ENCODE data around the gene CASKIN2. TPM values are rescaled to one million over a fixed set of nuclear protein-coding genes. Genes with fewer than 3 reads are reported as not detected.

Gene CASKIN2
- total RNA-seq, 4 donors from 2014 or later: 9.5 to 12.2 (median 10.4) TPM

DNA sequence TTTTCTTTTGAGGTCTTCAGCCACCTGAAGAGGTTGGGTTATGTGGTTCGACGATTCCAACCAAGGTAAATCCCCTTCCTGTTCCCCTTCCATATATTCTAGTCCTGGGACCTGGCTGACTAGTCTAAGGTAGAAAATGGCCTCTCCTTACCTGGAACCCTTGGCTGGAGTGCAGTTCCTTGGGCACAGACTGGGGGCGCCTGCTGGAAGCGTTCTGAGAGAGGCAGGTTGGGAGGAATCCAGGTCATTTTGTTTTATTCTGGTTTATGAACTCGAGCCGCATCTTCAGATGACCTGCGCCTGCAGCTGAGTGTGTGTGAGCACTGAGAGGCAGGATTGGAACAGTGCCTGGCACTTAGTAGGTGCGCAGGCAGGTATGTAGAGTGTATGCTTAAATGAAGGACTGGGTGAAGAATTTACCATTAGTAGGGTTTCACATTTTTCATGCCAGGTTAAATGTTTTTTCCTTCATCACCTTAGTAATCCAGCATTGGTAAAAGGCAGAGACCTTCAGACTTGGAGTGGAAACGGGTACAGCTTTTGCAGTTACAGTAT lies 3.7 kb upstream of the CASKIN2 start:
- WGBS, 2 donors: 84 to 92% methylated on average over 7 to 9 of the region's 9 CpGs
- H3K27ac ChIP-seq: no peak overlapping the region
- no peak for DNase-seq
- H3K4me1 ChIP-seq: peaks cover 16 to 50% (median 21%) of the 10 kb centered on the region in 3 donors
- no peak overlapping the region for H3K4me3 ChIP-seq
- H3K27me3 ChIP-seq: no peaks in the 10 kb centered on the region
- peaks cover 0 to 48% (median 0%) of the 10 kb centered on the region in 3 donors for H3K36me3 ChIP-seq
- no peaks in the 10 kb centered on the region for H3K9me3 ChIP-seq
- intact Hi-C loops (cut with DNase I): loop anchor here (5.0 kb wide), 2 partner anchors 68 to 92 kb away; partner anchors contain the start of gene MYO15B
- TF ChIP-seq POLR2A (IDR thresholded peaks at IDR 0.05): no peak
- TF ChIP-seq CTCF (IDR thresholded peaks at IDR 0.05): no peak

DNA sequence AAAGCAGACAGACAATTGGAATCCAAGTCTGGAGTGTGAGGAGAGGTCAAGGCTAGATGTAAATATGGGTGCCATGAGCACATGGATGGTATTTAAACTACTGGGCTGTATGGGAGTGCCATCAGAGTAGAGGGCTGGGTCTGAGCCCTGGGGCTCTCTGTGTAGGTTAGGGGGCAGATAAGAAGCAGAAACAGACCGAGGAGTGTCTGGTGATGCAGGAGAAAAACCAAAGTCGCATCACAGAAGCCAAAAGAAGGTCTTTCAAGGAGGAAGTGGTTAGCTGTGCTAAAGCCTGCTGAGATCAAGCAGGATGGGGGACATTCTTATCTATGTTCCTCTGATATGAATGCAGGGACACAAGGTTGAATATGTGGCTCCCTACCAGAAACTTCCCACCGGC lies 2.9 kb upstream of the CASKIN2 start:
- no peaks in the 10 kb centered on the region for H3K27me3 ChIP-seq
- peaks cover 25 to 55% (median 30%) of the 10 kb centered on the region in 3 donors for H3K4me1 ChIP-seq
- WGBS, 2 donors: 65 to 80% methylated on average over 3 of the region's 3 CpGs
- no peak for DNase-seq
- H3K36me3 ChIP-seq: peaks cover 0 to 47% (median 0%) of the 10 kb centered on the region in 3 donors
- no peaks in the 10 kb centered on the region for H3K9me3 ChIP-seq
- H3K4me3 ChIP-seq: peak overlapping the region in 1 of 4 donors; percentile 8
- intact Hi-C loops (cut with DNase I): loop anchor here (5.0 kb wide), 2 partner anchors 69 to 91 kb away; partner anchors contain the start of gene MYO15B
- TF ChIP-seq POLR2A (IDR thresholded peaks at IDR 0.05) (no peak), CTCF (IDR thresholded peaks at IDR 0.05) (no peak)
- H3K27ac ChIP-seq: peak overlapping the region in 1 of 4 donors; percentile 93

GRCh38 chr17:75517297-75517865 lies 2.0 kb upstream of the CASKIN2 start:
- Histone ChIP-seq H3K9me3 (no peaks in the 10 kb centered on the region), H3K27ac (peak overlapping the region; percentile 74 to 95 (median 86)), H3K36me3 (peaks cover 0 to 40% (median 0%) of the 10 kb centered on the region in 3 donors), H3K27me3 (no peaks in the 10 kb centered on the region), H3K4me3 (peak overlapping the region; percentile 73 to 98 (median 92)), H3K4me1 (peaks cover 31 to 63% (median 34%) of the 10 kb centered on the region in 3 donors)
- 20 to 27% methylated on average over 6 to 7 of the region's 10 CpGs for WGBS, 2 donors
- no peak for DNase-seq
- intact Hi-C loops (cut with DNase I): loop anchor here (5.0 kb wide), 2 partner anchors 70 to 90 kb away; partner anchors contain the start of gene MYO15B
- peak in 4 of 6 experiments; percentile 11 to 52 (median 30) for TF ChIP-seq CTCF (IDR thresholded peaks at IDR 0.05)
- no peak for TF ChIP-seq POLR2A (IDR thresholded peaks at IDR 0.05)

DNA sequence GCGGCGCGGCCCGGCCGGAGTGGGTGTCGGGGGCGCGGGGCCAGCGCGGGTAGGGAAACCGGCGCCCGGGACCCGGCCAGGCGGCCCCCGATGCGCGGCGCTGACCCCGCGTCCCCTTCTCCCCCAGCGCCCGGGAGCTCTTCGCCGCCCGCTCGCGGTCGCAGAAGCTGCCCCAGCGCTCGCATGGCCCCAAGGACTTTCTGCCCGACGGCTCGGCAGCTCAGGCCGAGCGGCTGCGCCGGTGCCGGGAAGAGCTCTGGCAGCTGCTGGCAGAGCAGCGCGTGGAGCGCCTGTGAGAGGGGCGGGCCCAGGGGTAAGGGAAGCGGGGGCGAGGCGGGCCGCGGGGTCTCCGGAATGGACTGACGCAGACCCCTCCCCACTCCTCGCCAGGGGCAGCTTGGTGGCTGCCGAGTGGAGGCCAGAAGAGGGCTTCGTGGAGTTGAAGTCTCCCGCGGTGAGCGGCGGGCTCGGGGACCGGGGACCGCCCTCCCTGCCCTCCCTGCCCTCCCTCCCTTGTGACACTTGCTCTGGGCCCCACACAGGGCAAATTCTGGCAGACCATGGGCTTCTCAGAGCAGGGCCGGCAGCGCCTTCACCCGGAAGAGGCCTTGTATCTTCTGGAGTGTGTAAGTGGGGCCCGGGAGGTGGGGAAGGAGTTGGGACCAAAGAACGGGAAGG lies 1.4 kb upstream of the CASKIN2 start:
- peak overlapping the region; percentile 74 to 95 (median 86) for H3K27ac ChIP-seq
- DNase-seq: no peak
- intact Hi-C loops (cut with DNase I): loop anchor here (5.0 kb wide), 2 partner anchors 71 to 89 kb away; partner anchors contain the start of gene MYO15B
- 0% methylated on average over 1 to 4 of the region's 65 CpGs for WGBS, 2 donors
- peaks cover 0 to 34% (median 0%) of the 10 kb centered on the region in 3 donors for H3K36me3 ChIP-seq
- no peaks in the 10 kb centered on the region for H3K9me3 ChIP-seq
- H3K4me1 ChIP-seq: peaks cover 37 to 70% (median 39%) of the 10 kb centered on the region in 3 donors
- H3K27me3 ChIP-seq: no peaks in the 10 kb centered on the region
- TF ChIP-seq POLR2A (IDR thresholded peaks at IDR 0.05): no peak
- peak overlapping the region; percentile 73 to 98 (median 92) for H3K4me3 ChIP-seq

GRCh38 chr17:75516255-75516618 lies 900 bp upstream of the CASKIN2 start, which contains the start of gene TSEN54:
Gene TSEN54, plus strand, starts transcription at chr17:75516528. Its CDS starts 33 bp downstream, at chr17:75516561.
- peak; percentile 54 for DNase-seq
- H3K4me3 ChIP-seq: peak within 1 kb of the TSS; percentile 73 to 98 (median 92)
- H3K4me1 ChIP-seq: peaks cover 39 to 75% (median 42%) of the 10 kb centered on the region in 3 donors
- H3K27ac ChIP-seq: peak within 1 kb of the TSS; percentile 90 to 95 (median 92)
- peaks cover 0 to 29% (median 0%) of the 10 kb centered on the region in 3 donors for H3K36me3 ChIP-seq
- no peaks in the 10 kb centered on the region for H3K9me3 ChIP-seq
- TF ChIP-seq CTCF (IDR thresholded peaks at IDR 0.05) (peak in 1 of 6 experiments; percentile 7), POLR2A (IDR thresholded peaks at IDR 0.05) (peak in 1 of 4 donors; percentile 25)
- 0% methylated on average over 1 of the region's 45 CpGs; no CpG with 5 or more reads in 1 of the 2 donors for WGBS, 2 donors
- intact Hi-C loops (cut with DNase I): loop anchor here (5.0 kb wide), 2 partner anchors 71 to 89 kb away; partner anchors contain the start of gene MYO15B
- H3K27me3 ChIP-seq: no peaks in the 10 kb centered on the region

Measured in esophagus squamous epithelium (tissue), 5 donors.